Keratinocyte (primary cell): ENCODE data around the gene LILRA6.

Experiments
- EZH2 ChIP-seq: IDR thresholded peaks from one replicate; pipeline ENCODE4 v1.6.1; 2012; ENCODE audit warnings: inconsistent platforms, mild to moderate bottlenecking, low read length, moderate library complexity
- TF ChIP-seq, protein P1 (sequence below), 3 experiments: IDR thresholded peaks in 1 of 3; conservative IDR thresholded peaks in 1 of 3; optimal IDR thresholded peaks in 1 of 3; 2 replicates in 2 of 3; 3 replicates in 1 of 3; pipeline versions ENCODE3 to v1.5.1; 2011; ENCODE audit warnings: low read length in 3 of 3, mild to moderate bottlenecking in 3 of 3, moderate library complexity in 2 of 3, control low read depth in 1 of 3, inconsistent platforms in 1 of 3; ENCODE audit not compliant: insufficient read depth in 2 of 3; ENCODE audit errors: extremely low read depth in 1 of 3

GRCh38 chr19:54206831-54207177 is 35.8 kb downstream of the LILRA6 start:
- TF ChIP-seq, protein P1, sequence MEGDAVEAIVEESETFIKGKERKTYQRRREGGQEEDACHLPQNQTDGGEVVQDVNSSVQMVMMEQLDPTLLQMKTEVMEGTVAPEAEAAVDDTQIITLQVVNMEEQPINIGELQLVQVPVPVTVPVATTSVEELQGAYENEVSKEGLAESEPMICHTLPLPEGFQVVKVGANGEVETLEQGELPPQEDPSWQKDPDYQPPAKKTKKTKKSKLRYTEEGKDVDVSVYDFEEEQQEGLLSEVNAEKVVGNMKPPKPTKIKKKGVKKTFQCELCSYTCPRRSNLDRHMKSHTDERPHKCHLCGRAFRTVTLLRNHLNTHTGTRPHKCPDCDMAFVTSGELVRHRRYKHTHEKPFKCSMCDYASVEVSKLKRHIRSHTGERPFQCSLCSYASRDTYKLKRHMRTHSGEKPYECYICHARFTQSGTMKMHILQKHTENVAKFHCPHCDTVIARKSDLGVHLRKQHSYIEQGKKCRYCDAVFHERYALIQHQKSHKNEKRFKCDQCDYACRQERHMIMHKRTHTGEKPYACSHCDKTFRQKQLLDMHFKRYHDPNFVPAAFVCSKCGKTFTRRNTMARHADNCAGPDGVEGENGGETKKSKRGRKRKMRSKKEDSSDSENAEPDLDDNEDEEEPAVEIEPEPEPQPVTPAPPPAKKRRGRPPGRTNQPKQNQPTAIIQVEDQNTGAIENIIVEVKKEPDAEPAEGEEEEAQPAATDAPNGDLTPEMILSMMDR (optimal IDR thresholded peaks at IDR 0.05 in 1 of 3, IDR thresholded peaks at IDR 0.05 in 1 of 3, conservative IDR thresholded peaks at IDR 0.05 in 1 of 3; ENCODE audit: extremely low read depth in 1 of 3, insufficient read depth in 2 of 3, low read length in 3 of 3), result no peak
- TF ChIP-seq EZH2, result no peak
